Activated CD4-positive, CD25-positive, alpha-beta regulatory T cell treated with anti-CD3 and anti-CD28 coated beads, Interleukin-2, amount 50 U/mL, for 16 hours (primary cell): Measurements from ENCODE around the gene LINS1.

ENCODE experiments used
- DNase-seq: peaks from one replicate; pipeline ENCODE4 v3.0.0-alpha.2; 2020; ENCODE audit warnings: low read depth, low spot score

The LINS1 gene, protein sequence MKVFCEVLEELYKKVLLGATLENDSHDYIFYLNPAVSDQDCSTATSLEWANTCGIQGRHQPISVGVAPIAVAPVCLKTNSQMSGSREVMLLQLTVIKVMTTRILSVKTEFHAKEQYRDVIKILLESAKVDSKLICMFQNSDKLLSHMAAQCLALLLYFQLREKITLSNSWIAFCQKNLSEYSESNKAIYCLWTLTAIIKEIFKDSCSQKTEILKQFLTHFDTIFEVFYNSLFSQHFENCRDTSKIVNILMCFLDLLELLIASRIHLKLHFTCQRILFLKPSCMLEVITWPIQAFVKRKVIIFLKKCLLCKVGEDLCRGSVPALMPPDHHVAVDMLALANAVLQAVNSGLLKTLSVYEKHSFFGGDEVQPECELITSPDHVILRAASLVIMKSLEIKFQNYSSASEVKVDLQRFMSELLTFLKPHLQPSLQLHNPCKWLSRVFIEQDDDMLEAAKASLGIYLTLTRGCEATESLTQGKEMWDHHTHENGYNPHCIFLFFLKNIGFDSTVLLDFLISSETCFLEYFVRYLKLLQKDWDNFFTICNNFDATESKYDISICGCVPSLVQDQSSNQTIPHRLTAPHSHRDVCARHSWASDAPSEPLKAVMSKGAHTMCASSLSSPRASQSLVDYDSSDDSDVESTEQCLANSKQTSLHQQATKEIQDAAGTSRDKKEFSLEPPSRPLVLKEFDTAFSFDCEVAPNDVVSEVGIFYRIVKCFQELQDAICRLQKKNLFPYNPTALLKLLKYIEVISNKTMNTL

DNA sequence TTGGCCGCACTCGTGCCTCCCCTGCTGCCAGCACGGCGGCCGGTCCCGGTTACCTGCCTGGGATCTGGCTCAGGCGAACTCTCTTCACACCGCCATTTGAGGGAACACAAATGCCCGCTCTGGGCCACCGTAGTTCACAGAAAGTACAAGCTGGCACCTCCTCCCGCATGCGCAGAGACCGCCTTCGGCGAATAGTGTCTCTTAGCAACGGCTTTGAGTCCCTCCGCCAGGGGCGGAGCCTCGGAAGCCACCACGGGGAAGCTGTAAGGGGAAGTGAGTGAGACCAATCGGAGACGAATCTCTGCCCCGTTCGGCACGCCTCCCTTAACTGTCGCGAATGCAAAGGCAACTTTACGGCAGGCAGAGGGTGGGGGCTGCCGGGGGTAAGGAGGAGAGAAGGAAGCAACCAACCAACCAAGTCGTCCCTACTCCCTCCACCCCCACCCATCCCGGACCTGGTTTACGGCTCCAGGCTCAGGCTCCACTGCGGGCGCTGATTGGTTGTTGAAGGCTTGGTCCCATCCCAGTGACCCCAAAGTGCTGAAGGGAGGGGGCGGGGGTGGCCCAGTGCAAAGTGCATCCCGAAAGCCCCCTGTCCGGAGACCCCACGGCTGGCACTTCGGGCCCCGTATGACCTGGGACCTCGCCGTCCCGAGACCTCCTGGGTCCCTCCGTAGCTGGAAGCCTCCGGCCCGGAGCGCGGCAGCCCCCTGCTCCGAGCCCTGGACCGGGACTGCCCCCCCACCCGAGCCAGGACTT is at the start of gene LINS1, which contains the start of gene ASB7:
LINS1 (minus strand) TSS at position 121 of the 759 bp plus-strand sequence. CDS start 21,342 bp downstream, outside the sequence.
ASB7 (plus strand) TSS at position 526 of the 759 bp plus-strand sequence. CDS start 9,628 bp downstream, outside the sequence.
- peak; percentile 100 for DNase-seq

DNA sequence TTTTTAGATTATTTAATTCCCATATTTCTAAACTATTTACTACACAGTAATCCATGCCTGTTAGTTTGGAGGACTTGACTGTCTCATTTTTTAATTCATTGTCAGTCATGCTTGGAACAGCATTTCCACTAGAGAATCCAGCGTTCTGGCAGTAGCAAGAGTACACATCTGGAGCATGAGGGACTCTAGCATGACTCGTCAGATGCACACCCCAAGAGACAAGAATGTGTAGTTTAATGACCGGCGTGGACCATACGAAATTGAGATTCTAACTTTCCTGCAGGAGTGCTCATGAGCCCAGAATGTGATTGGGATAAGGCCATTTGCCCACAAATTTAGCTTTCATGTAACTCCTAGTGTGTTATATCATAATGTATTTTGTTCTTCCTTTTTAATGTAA is 49.3 kb upstream of the LINS1 start:
- DNase-seq = no peak

DNA sequence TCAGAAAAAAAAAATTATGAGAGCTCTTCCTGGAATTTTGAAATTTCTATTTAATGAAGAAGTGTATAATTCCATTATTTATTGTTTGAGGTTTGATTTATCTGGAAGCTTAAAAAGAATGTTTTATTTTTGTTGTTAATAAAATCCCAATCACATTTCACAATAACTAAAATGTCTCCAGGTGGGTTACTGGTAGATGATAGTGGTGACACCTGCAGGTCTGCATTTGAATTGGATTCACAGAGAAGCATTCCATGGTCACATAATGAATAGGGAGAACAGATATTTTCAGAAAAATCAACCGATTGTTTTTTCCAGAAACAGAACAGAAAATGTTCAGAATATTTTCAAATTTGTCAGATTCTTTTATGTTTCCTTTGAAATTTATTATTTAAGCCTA is 48.7 kb upstream of the LINS1 start:
- DNase-seq = no peak

DNA sequence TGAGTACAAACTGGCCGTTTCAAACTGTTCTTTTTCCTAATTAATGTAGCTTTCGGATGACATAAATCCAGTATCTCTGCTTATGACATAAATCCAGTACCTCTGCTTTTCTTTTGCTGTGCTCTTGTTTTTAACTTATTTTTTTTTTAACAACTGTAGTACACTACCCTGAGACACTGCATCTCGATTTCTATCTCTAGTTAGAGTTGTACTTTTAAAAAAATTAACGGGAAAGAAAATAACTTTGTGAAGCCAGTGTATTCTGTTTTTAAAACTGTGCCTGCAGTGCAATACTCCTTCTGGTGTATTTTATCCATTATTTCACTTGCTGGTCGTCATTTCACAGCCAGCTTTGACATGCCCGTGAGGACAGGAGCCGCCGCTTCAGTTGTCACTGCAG is 47.0 kb upstream of the LINS1 start:
- DNase-seq = no peak

DNA sequence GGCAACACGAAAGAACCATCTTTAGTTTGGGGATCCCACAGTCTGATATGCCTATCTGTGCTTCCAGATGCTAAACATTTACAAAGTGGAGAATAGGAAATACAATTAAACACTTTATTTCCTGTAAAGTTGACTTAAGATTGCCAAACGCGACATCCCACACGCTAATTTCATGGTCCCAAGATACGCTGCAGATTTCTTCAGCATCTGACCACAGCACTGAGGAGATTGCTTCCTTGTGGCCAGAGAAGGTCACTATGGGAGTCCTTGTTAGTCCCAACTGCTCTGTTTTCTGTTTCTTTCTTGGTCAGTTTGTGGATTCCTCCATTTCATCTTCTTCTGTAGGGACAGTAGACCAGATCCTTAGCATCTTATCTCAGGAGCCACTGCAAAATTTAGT is 43.7 kb upstream of the LINS1 start:
- no peak for DNase-seq

DNA sequence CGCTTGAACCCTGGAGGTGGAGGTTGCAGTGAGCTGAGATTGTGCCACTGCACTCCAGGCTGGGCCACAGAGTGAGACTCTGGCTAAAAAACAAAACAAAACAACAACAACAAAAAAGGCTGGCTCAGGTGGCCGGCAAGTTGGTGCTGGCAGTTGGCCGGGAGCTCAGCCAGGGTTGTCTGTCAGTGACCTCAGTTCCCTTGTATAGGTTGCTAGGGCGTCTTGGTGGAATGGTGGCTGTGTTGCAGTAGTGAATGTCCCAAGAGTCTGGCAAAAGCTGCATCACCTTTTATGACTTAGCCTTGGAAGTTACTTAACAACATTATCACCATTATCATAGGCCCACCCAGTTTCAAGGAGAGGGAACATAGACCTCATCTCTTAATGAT is 41.0 kb upstream of the LINS1 start:
- no peak for DNase-seq

DNA sequence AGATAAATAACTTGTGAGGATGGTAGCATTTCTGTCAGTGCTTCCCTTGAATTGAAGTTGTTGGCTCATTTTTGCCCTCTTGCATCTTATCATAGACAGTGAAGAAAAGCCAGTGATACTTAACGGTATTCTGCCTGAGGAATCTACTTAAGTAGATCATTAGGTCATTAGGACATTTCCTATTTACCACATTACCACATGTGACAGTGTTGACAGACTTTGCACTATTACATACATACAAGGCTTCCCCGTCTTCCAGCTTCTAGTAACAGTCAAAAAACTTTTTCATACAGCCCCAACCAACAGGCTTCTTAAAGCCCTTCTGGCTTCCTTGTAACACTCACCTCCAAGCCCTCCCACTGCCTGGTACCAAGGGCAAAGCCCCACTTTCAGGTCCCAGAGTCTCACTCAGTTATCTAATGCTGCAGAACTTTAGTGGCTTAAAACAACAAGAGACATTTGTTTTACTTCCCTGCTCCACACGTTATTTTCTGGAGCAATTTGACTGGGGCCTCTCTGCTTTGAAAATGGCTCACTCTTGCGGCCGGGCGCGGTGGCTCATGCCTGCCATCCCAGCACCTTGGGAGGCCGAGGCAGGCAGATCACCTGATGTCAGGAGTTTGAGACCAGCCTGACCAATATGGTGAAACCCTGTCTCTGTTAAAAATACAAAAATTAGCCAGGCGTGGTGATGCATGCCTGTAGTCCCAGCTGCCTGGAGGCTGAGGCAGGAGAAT is 40.4 kb upstream of the LINS1 start:
- no peak for DNase-seq

DNA sequence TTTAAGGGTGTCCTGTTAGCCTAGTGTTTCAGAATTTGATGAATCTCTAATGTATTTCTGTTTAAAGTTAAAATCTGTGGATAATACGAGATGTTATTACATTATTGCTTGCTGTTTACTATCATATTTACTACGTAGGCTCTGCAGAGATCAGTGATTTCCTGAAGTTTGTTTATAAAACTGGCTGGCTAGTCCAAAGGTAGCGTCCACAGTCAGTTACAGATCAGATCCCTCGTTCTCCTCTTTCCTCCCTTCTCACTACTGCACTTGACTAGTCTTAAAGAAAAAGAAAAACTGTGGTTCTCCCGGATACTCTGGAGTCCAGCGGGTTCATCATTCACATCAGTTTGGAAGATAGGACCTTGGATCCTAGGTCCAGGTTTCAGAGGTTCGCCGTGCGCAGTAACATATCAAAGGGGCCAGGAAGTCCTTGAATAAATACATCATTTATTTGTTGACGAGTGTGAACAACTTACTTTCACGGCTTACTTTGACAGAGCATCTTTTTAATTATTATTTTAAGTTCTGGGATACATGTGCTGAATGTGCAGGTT is 36.3 kb upstream of the LINS1 start:
- DNase-seq = no peak

DNA sequence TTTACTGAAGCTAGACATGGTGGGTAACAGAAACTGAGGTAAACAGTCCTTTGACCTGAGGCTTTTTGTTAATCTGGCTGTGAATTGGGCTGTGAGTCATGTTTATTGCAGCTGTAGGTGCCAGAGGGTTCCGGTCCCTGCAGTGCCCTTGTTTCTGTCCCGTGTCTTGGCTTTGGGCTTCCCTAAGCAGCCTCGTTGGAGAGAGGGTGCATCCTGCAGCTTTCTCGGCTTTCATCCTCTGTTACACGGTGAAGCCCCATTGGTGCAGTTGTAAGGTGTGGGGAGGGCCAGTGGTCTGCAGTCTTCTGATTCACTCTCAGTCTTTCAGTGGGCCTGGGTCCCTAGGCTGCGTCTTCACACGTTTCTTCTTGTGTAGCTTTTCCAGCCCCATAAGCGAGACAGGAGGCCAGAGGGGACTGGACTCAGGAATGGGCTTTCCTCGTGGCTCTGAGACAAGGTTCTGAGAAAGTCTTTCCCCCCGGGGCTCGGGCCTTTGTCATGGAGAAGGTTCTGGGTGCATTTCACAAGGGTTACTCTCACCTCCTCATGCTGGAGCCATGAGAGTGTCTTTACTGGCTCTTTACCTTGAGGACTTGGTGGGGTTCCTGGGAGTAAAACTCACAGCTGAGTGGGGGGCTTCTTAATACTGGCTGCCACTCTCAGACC is 33.6 kb upstream of the LINS1 start:
- no peak for DNase-seq

DNA sequence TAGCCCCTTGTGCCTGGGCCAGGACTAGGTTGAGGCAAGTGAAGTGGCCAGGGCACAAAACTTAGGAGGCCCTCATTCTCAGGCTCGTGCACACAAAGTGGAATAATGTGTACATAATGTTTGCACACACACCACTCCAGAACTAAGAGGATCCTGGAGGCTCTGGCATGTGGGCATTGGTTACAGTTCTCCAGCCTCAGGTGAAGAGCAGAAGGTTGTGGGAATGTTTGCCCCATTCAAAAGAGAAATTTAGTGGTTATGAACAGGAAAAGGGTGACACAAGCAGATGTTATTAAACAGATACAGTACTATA is 31.7 kb upstream of the LINS1 start:
- no peak for DNase-seq

DNA sequence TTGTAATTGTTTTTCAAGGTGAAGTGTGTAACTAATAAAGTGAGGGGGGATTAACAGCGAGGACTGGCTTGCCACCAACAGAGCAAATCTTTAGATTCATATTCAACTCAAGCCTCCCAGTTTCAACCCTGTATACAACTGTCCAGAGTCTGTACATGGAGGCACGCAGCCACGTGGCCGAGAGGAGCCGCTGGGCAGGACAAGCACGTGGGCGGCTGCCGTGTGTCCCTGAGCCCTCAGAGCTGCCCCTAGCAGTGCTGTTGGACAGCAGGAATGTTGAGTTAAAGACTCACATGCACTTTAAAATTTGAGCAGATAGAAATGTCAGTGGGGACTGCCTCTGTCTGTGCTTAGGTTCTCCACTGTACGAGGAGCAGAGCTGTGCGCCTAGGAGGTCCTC is 29.8 kb upstream of the LINS1 start:
- no peak for DNase-seq

DNA sequence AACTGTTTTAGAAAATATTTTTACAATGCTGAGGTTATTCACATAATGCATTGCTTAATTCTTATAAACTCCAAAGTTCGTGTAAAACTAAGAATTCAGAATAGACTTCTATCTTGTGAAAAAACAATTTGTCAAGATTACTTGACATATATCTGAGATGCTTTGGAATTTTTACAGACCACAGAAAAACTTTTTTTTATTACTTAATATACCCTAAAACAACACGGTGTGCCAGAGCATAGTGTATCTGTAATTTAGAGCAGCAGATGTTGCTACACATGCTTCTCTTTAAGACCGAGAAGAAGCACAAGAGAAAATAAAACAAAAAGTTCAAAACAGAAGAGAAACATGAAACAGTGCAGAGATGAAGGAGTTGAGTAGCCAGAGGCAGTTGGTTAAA is 26.8 kb upstream of the LINS1 start:
- DNase-seq = no peak

DNA sequence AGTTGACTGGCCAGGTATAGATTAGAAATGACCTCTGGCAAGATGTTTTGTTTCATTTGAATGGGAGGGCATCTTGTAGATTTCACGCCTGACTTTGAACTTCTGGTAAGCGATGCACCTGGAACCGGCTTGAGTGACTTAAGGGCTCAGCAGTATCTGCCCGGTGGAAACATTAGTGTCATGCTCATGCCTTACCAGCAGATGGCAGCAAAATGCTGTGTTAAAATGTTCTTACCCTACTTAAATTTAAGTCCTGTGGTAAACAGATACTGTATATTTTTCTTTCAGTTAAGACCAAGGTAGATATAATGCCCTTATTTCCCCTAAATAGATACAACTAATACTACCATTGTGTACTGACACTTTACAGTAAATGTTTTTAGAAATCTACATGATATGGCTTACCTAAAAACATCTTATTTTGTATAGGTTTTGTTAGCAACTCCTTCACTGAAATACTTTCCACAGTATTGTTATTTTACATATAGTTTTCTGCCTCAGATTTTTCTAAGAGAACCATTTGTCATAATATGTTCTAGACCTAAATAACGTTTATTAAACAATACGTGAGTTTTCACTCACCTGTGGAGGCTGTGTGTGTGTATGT is 25.9 kb upstream of the LINS1 start:
- peak; percentile 50 for DNase-seq

DNA sequence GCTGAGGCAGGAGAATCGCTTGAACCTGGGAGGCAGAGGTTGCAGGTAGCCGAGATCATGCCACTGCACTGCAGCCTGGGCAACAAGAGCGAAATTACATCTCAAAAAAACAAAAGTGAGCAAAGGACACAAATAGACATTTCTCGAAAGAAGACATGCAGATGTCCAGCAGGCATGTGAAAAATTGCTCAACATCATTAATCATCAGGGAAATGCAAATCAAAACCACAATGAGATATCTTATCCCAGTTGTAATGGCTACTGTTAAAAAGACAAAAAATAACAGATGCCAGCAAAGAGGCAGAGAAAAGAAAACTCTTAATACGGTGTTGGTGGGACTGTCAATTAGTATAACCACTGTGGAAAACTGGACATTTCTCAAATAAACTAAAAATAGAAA is 21.3 kb upstream of the LINS1 start:
- no peak for DNase-seq

DNA sequence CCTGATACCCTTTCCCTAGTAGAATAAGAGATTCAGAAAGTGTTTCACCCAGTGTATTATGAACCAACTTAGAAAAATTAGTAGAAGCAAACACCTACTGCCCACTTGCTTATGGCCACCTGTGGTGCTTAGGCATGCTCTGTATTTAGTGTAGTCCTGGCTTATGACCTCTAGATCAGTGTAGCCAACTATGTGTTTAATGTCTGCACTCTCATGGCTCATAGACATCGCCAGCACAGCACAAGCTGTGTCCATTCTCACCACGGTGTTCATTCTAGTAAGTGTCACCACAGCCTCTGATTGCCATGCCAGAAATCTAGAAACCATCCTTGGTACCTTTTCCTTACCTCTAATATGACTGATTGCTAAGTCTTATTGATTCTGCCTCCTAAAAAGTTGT is 14.7 kb upstream of the LINS1 start:
- DNase-seq = no peak

DNA sequence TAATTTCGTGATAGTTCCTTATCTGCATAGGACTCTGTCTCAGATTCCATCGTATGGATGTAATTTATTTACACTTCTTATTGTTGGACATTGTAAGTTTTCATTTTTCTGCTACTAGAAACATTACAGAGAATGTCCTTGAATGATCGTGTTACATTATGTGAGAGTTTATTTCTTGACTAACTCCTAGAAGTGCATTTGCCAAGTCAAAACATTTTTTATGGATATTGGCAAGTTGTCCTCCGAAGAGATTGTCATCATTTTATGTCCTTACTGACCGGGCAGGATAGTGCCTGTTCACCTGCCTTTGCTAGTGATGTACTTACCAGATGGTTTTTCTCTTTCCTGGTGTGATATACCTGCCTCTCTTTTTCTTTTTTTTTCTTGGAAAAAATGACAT is 13.8 kb upstream of the LINS1 start:
- DNase-seq = no peak

DNA sequence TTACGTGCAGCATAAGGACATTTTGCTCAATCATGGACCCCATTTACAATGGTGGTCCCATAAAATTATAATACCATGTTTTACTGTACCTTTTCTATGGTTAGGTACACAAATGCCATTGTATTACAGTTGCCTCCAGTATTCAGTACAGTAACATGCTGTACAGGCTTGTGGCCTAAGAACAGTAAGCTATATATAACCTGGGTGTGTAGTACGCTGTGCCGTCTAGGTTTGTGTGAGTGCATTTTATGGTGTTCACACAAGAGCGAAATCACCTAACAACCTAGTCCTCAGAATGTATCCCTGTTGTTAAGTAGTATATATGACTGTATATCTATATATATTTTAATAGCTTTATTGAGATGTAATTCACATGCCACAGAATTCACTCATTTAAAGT is 12.9 kb upstream of the LINS1 start:
- no peak for DNase-seq

DNA sequence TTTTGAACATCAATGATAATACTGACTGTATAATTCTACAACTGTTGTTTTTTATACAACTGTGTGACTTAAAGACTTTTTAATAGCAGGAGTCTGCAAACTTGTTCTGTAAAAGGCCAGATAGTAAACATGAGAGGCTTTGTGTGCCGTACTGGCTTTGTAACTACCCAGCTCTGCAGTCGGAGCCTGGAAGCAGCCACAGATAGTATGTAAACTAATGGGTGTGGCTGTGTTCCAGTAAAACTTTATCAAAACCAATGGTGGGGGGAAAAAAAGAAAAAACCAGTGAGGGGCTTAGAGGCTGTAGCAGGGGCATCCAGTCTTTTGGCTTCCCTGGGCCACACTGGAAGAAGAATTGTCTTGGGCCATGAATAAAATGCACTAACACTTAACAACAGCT is 12.4 kb upstream of the LINS1 start:
- DNase-seq = no peak

DNA sequence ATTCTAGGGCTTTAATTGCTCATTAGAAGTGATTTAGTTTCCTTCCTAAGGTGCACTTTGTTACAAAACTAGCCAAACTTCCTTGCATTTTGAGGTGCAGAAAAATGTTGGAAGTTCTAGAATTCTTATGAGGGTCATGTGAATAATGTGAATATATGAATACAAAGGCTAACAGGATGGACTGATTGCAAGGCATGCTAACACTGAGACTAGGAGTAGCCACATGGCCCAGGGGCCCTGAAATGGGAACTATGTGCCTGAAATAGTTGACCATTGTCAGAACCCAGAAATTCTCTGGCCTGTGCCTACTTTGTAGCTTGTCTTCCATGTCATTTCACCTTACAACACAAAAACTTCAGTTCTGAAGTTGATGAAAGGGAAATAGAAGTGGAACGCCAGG is 11.2 kb upstream of the LINS1 start:
- DNase-seq = no peak

DNA sequence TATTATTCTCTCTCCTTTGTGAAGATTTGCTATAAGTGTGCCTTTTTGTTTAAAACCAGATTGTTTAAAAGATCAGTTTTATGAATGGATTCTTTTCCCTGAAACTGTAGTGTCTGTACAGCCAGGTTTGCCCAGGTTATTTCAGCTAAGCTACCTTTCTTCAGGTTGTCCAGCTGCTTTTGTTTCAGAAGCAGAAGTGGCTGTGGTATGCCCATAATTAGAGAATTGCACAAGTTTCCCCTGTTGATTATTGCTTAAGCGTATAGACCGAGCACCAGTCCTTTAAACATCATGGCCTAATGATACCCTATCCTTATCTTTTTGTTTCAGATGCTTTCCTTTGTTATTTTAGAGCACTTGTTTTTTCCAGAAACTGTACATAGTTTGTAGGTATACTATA is 10.6 kb upstream of the LINS1 start:
- DNase-seq = no peak
